T-cell (primary cell): Measurements from ENCODE around the gene CDK5RAP2. TPM values are rescaled to one million over a fixed set of nuclear protein-coding genes. Genes with fewer than 3 reads are reported as not detected.
"Not testable (repeated sequence)": the region's sequence is repeated elsewhere in the genome, so short reads cannot be mapped to it uniquely, and the experiment has no call there.

Source experiments
- ATAC-seq, 4 experiments: fragments of 200-7000 bp in 3 of 4; fragments of 150-1000 bp in 1 of 4; cut with Tn5 transposase; replicated peaks in 1 of 4; 1 replicate in 3 of 4; 2 replicates in 1 of 4; pipeline ENCODE4 v1.10.0; 2021; ENCODE audit warnings: moderate library complexity in 3 of 4, mild to moderate bottlenecking in 2 of 4, moderate number of reproducible peaks in 1 of 4
- CTCF ChIA-PET, 2 donors: fragments of 300-600 bp; sonication (Branson Sonifier 250); formaldehyde crosslinking; loops; one replicate each; lab custom pipeline; 2022; ENCODE audit warnings: antibody characterized with exemption in 2 of 2; lab: Charles Lee
- POLR2A ChIA-PET, 2 donors: fragments of 300-600 bp; sonication (Branson Sonifier 250); formaldehyde crosslinking; loops; one replicate each; lab custom pipeline; 2022; ENCODE audit warnings: antibody characterized with exemption in 2 of 2; lab: Charles Lee
- DNase-seq, 35 experiments: peaks; one replicate each; pipeline versions ENCODE4 v3.0.0 to v3.0.0-alpha.2; 2013 to 2023
- H3K27ac ChIP-seq: one replicate; pipeline ENCODE4 v1.5.1; 2013; ENCODE audit warnings: low read length
- H3K27me3 ChIP-seq, 2 experiments: replicated peaks in 1 of 2; 1 replicate in 1 of 2; 2 replicates in 1 of 2; pipeline versions ENCODE4 v1.6.1 to v1.7.0; 2013; ENCODE audit warnings: low read length in 1 of 2, mixed read lengths in 1 of 2; ENCODE audit not compliant: control insufficient read depth in 2 of 2, insufficient read depth in 2 of 2; ENCODE audit errors: extremely low read depth in 1 of 2
- H3K36me3 ChIP-seq, 2 donors: 1 replicate in 1 of 2; 2 replicates in 1 of 2; pipeline versions ENCODE4 v1.6.1 to v1.7.0; 2013; ENCODE audit warnings: low read length in 1 of 2; ENCODE audit not compliant: control insufficient read depth in 2 of 2, insufficient read depth in 1 of 2; ENCODE audit errors: extremely low read depth in 1 of 2
- H3K4me1 ChIP-seq, 2 experiments: 1 replicate in 1 of 2; 2 replicates in 1 of 2; pipeline versions ENCODE4 v1.6.1 to v1.7.0; 2013; ENCODE audit warnings: low read length in 2 of 2, mixed read lengths in 1 of 2; ENCODE audit not compliant: insufficient read depth in 2 of 2, control insufficient read depth in 1 of 2; ENCODE audit errors: extremely low read depth in 1 of 2
- H3K4me3 ChIP-seq, 2 donors: 1 replicate in 1 of 2; 2 replicates in 1 of 2; pipeline versions ENCODE4 v1.5.1 to v1.7.0; 2013; ENCODE audit warnings: mild to moderate bottlenecking in 2 of 2, low read length in 1 of 2, moderate library complexity in 1 of 2; ENCODE audit not compliant: control insufficient read depth in 1 of 2; ENCODE audit errors: extremely low read depth in 1 of 2
- H3K9me3 ChIP-seq: 2 replicates; pipeline ENCODE4 v1.7.0; 2013
- H3K27ac Mint-ChIP-seq, 2 donors: one replicate each; pipeline ENCODE4 v1.8.0; 2020 to 2021; ENCODE audit warnings: mild to moderate bottlenecking in 2 of 2, mixed read lengths in 2 of 2
- H3K27me3 Mint-ChIP-seq, 2 donors: one replicate each; pipeline ENCODE4 v1.8.0; 2021 to 2022; ENCODE audit warnings: mixed read lengths in 2 of 2
- H3K36me3 Mint-ChIP-seq: one replicate; pipeline ENCODE4 v1.8.0; 2021; ENCODE audit warnings: mixed read lengths
- H3K4me1 Mint-ChIP-seq, 3 donors: one replicate each; pipeline ENCODE4 v1.8.0; 2020 to 2022; ENCODE audit warnings: mixed read lengths in 3 of 3, mild to moderate bottlenecking in 1 of 3
- H3K4me3 Mint-ChIP-seq, 3 donors: one replicate each; pipeline ENCODE4 v1.8.0; 2020 to 2022; ENCODE audit warnings: mild to moderate bottlenecking in 3 of 3, mixed read lengths in 3 of 3, moderate library complexity in 3 of 3
- H3K9me3 Mint-ChIP-seq, 3 donors: one replicate each; pipeline ENCODE4 v1.8.0; 2020 to 2022; ENCODE audit warnings: mixed read lengths in 3 of 3
- WGBS: methylation state at CpG from one replicate; pipeline ENCODE4 v1.1.5; 2013; ENCODE audit warnings: missing lambda C conversion rate; ENCODE audit not compliant: insufficient coverage; 5-methylcytosine and 5-hydroxymethylcytosine counted together
- total RNA-seq, 35 experiments: library from RNA in 6 of 35; stranded (reverse) in 6 of 35; fragments of 120-200 nt in 1 of 35; gene quantifications; one replicate each; pipeline versions ENCODE4 v1.2.1 to v1.2.4 and lab custom pipeline; 2013 to 2026

Gene CDK5RAP2
- total RNA-seq, 5 donors from 2014 or later (not counting 1 experiment from before 2014, with no cell fraction given): 66.3 to 79.8 (median 73.9) TPM

- DNase-seq: no peak
- Mint-ChIP-seq H3K36me3 (peaks cover 91% of the 10 kb centered on the region), H3K4me1 (peaks cover 0 to 7% (median 0%) of the 10 kb centered on the region in 3 donors), H3K27me3 (no peaks in the 10 kb centered on the region), H3K4me3 (no peak overlapping the region), H3K27ac (no peak overlapping the region), H3K9me3 (no peaks in the 10 kb centered on the region)
- Histone ChIP-seq H3K36me3 (peaks cover 8 to 82% of the 10 kb centered on the region in 2 donors), H3K27ac (no peak overlapping the region), H3K27me3 (no peaks in the 10 kb centered on the region), H3K4me1 (no peaks in the 10 kb centered on the region), H3K9me3 (no peaks in the 10 kb centered on the region), H3K4me3 (no peak overlapping the region)
- ChIA-PET CTCF (no interaction called here), POLR2A (no interaction called here)
- no peak for ATAC-seq
- WGBS: 94% methylated on average over 2 of the region's 2 CpGs
Measured at GRCh38 chr9:120534266-120534665, 45.7 kb downstream of the CDK5RAP2 start.

GRCh38 chr9:120532891-120533290 lies 47.1 kb downstream of the CDK5RAP2 start:
- WGBS: 93% methylated on average over 7 of the region's 10 CpGs
- no peak overlapping the region for H3K4me3 Mint-ChIP-seq

GRCh38 chr9:120532475-120532874 lies 47.5 kb downstream of the CDK5RAP2 start:
- Histone ChIP-seq H3K27ac (no peak overlapping the region), H3K4me3 (no peak overlapping the region), H3K4me1 (no peaks in the 10 kb centered on the region), H3K36me3 (peaks cover 11 to 83% of the 10 kb centered on the region in 2 donors), H3K9me3 (no peaks in the 10 kb centered on the region), H3K27me3 (no peaks in the 10 kb centered on the region)
- 93% methylated on average over 6 of the region's 6 CpGs for WGBS
- Mint-ChIP-seq H3K27ac (no peak overlapping the region), H3K9me3 (no peaks in the 10 kb centered on the region), H3K4me3 (no peak overlapping the region), H3K27me3 (no peaks in the 10 kb centered on the region), H3K4me1 (peaks cover 0 to 7% (median 0%) of the 10 kb centered on the region in 3 donors), H3K36me3 (peaks cover 95% of the 10 kb centered on the region)
- ChIA-PET CTCF (no interaction called here), POLR2A (no interaction called here)
- ATAC-seq (no peak), DNase-seq (no peak)

More at GRCh38 chr9:120532891-120533290, 47.1 kb downstream of the CDK5RAP2 start:
- no peak for ATAC-seq
- no peak overlapping the region for H3K4me3 ChIP-seq
- Mint-ChIP-seq H3K4me1 (peaks cover 0 to 7% (median 0%) of the 10 kb centered on the region in 3 donors), H3K9me3 (no peaks in the 10 kb centered on the region), H3K27me3 (no peaks in the 10 kb centered on the region), H3K27ac (no peak overlapping the region), H3K36me3 (peaks cover 92% of the 10 kb centered on the region)
- peaks cover 11 to 83% of the 10 kb centered on the region in 2 donors for H3K36me3 ChIP-seq
- H3K9me3 ChIP-seq: no peaks in the 10 kb centered on the region
- no peaks in the 10 kb centered on the region for H3K27me3 ChIP-seq
- no peak overlapping the region for H3K27ac ChIP-seq
- CTCF ChIA-PET: no interaction called here
- no peak for DNase-seq
- H3K4me1 ChIP-seq: no peaks in the 10 kb centered on the region
- POLR2A ChIA-PET: no interaction called here

GRCh38 chr9:120531683-120532300 lies 48.2 kb downstream of the CDK5RAP2 start:
- Histone ChIP-seq H3K4me3 (no peak overlapping the region), H3K4me1 (no peaks in the 10 kb centered on the region), H3K27me3 (no peaks in the 10 kb centered on the region), H3K9me3 (no peaks in the 10 kb centered on the region), H3K36me3 (peaks cover 14 to 86% of the 10 kb centered on the region in 2 donors), H3K27ac (no peak overlapping the region)
- WGBS: no CpG with 5 or more reads among the region's 2 CpGs
- H3K27me3 Mint-ChIP-seq: no peaks in the 10 kb centered on the region
- H3K9me3 Mint-ChIP-seq: no peaks in the 10 kb centered on the region
- peaks cover 0 to 7% (median 0%) of the 10 kb centered on the region in 3 donors for H3K4me1 Mint-ChIP-seq
- peaks cover 95% of the 10 kb centered on the region for H3K36me3 Mint-ChIP-seq
- CTCF ChIA-PET: interaction anchor here in 1 of 2 donors (0.6 to 0.7 kb wide), 2 partner anchors 15 to 553 kb away, joined by 3 to 4 read pairs; no protein-coding TSS in a partner anchor
- no peak overlapping the region for H3K27ac Mint-ChIP-seq
- no peak for ATAC-seq
- peak in 1 of 35 experiments; percentile 2 for DNase-seq
- no peak overlapping the region for H3K4me3 Mint-ChIP-seq
- POLR2A ChIA-PET: no interaction called here

- H3K27ac Mint-ChIP-seq, CTCF ChIA-PET, ATAC-seq, H3K27ac ChIP-seq, H3K4me3 ChIP-seq, H3K9me3 Mint-ChIP-seq, H3K27me3 ChIP-seq, H3K4me1 ChIP-seq, H3K4me3 Mint-ChIP-seq, H3K4me1 Mint-ChIP-seq, DNase-seq, H3K9me3 ChIP-seq, H3K27me3 Mint-ChIP-seq, POLR2A ChIA-PET: not testable (repeated sequence)
- WGBS: 100% methylated on average over 5 of the region's 6 CpGs
- peaks cover 17 to 87% of the 10 kb centered on the region in 2 donors for H3K36me3 ChIP-seq
- H3K36me3 Mint-ChIP-seq: peaks cover 95% of the 10 kb centered on the region
Measured at GRCh38 chr9:120530220-120530832, 49.6 kb downstream of the CDK5RAP2 start.

- no peak overlapping the region for H3K4me3 Mint-ChIP-seq
- Histone ChIP-seq H3K36me3 (peaks cover 22 to 87% of the 10 kb centered on the region in 2 donors), H3K4me1 (no peaks in the 10 kb centered on the region), H3K4me3 (no peak overlapping the region), H3K27ac (no peak overlapping the region), H3K27me3 (no peaks in the 10 kb centered on the region), H3K9me3 (no peaks in the 10 kb centered on the region)
- peaks cover 0 to 7% (median 0%) of the 10 kb centered on the region in 3 donors for H3K4me1 Mint-ChIP-seq
- H3K27ac Mint-ChIP-seq: no peak overlapping the region
- peaks cover 89% of the 10 kb centered on the region for H3K36me3 Mint-ChIP-seq
- ATAC-seq: no peak
- H3K9me3 Mint-ChIP-seq: no peaks in the 10 kb centered on the region
- ChIA-PET POLR2A (no interaction called here), CTCF (interaction anchor here in 1 of 2 donors (0.8 kb wide), 1 partner anchor 89 kb away, joined by 3 read pairs; no protein-coding TSS in a partner anchor)
- H3K27me3 Mint-ChIP-seq: no peaks in the 10 kb centered on the region
- DNase-seq: no peak
- 100% methylated on average over 3 of the region's 7 CpGs for WGBS
Measured at GRCh38 chr9:120528829-120529228, 51.1 kb downstream of the CDK5RAP2 start.
